Measurements from ENCODE around the gene TNFRSF25.
A peak's percentile ranks its signal among the peaks of the same experiment; 100 is the strongest.

Gene TNFRSF25

GRCh38 chr1:6466023-6466422, at the start of gene TNFRSF25:
Gene TNFRSF25, minus strand, starts transcription at chr1:6466173. Its CDS starts 66 bp downstream, at chr1:6466107.
- H3K4me3 ChIP-seq, result peak within 1 kb of the TSS; percentile 59
- no peaks in the 10 kb centered on the region for H3K9me3 ChIP-seq (ENCODE audit: low read depth, low read length)
- no peak for DNase-seq (ENCODE audit: low read depth, low spot score)
- no peak within 1 kb of the TSS for H3K27ac ChIP-seq
- H3K36me3 ChIP-seq (ENCODE audit: insufficient read depth, low read length), result no peaks in the 10 kb centered on the region; the same call in 1 of the 2 replicates
- TF ChIP-seq POLR2AphosphoS5 (IDR thresholded peaks at IDR 0.05; ENCODE audit: borderline replicate concordance, low read depth, low read length), result no peak
- TF ChIP-seq EZH2 (IDR thresholded peaks at IDR 0.05), result no peak
- no peak for TF ChIP-seq FOXP2 (optimal IDR thresholded peaks at IDR 0.05; ENCODE audit: control extremely low read depth, extremely low read length, insufficient read depth)
- peak within 1 kb of the TSS; percentile 17 for H3K9ac ChIP-seq (ENCODE audit: insufficient read length)

GRCh38 chr1:6515771-6516170, 49.8 kb upstream of the TNFRSF25 start:
- no peak for TF ChIP-seq FOXP2 (optimal IDR thresholded peaks at IDR 0.05; ENCODE audit: control extremely low read depth, extremely low read length, insufficient read depth)
- no peak for TF ChIP-seq POLR2AphosphoS5 (IDR thresholded peaks at IDR 0.05; ENCODE audit: borderline replicate concordance, low read depth, low read length)
- no peak for TF ChIP-seq EZH2 (IDR thresholded peaks at IDR 0.05)
- no peaks in the 10 kb centered on the region for H3K9me3 ChIP-seq (ENCODE audit: low read depth, low read length)
- DNase-seq (ENCODE audit: low read depth, low spot score), result no peak

GRCh38 chr1:6513320-6513801, 47.4 kb upstream of the TNFRSF25 start:
- H3K9me3 ChIP-seq (ENCODE audit: low read depth, low read length), result no peaks in the 10 kb centered on the region
- no peak overlapping the region for H3K9ac ChIP-seq (ENCODE audit: insufficient read length)
- no peak overlapping the region for H3K4me3 ChIP-seq
- H3K36me3 ChIP-seq (ENCODE audit: insufficient read depth, low read length), result no peaks in the 10 kb centered on the region
- no peak overlapping the region for H3K27ac ChIP-seq
- no peak for DNase-seq (ENCODE audit: low read depth, low spot score)
- no peak for TF ChIP-seq POLR2AphosphoS5 (IDR thresholded peaks at IDR 0.05; ENCODE audit: borderline replicate concordance, low read depth, low read length)
- no peak for TF ChIP-seq EZH2 (IDR thresholded peaks at IDR 0.05)
- no peak for TF ChIP-seq FOXP2 (optimal IDR thresholded peaks at IDR 0.05; ENCODE audit: control extremely low read depth, extremely low read length, insufficient read depth)

More at GRCh38 chr1:6515771-6516170, 49.8 kb upstream of the TNFRSF25 start:
- no peaks in the 10 kb centered on the region for H3K36me3 ChIP-seq (ENCODE audit: insufficient read depth, low read length)
- no peak overlapping the region for H3K4me3 ChIP-seq
- no peak overlapping the region for H3K27ac ChIP-seq
- no peak overlapping the region for H3K9ac ChIP-seq (ENCODE audit: insufficient read length)

- DNase-seq (ENCODE audit: low read depth, low spot score), result no peak
- H3K4me3 ChIP-seq, result no peak overlapping the region
- TF ChIP-seq FOXP2 (optimal IDR thresholded peaks at IDR 0.05; ENCODE audit: control extremely low read depth, extremely low read length, insufficient read depth), result no peak
- no peak for TF ChIP-seq EZH2 (IDR thresholded peaks at IDR 0.05)
- no peak for TF ChIP-seq POLR2AphosphoS5 (IDR thresholded peaks at IDR 0.05; ENCODE audit: borderline replicate concordance, low read depth, low read length)
- H3K36me3 ChIP-seq (ENCODE audit: insufficient read depth, low read length), result no peaks in the 10 kb centered on the region
- H3K9me3 ChIP-seq (ENCODE audit: low read depth, low read length), result no peaks in the 10 kb centered on the region
- no peak overlapping the region for H3K27ac ChIP-seq
- H3K9ac ChIP-seq (ENCODE audit: insufficient read length), result no peak overlapping the region
Measured at GRCh38 chr1:6512908-6513280, 46.9 kb upstream of the TNFRSF25 start.

GRCh38 chr1:6512245-6512907, 46.4 kb upstream of the TNFRSF25 start:
- no peak for TF ChIP-seq EZH2 (IDR thresholded peaks at IDR 0.05)
- no peak for TF ChIP-seq POLR2AphosphoS5 (IDR thresholded peaks at IDR 0.05; ENCODE audit: borderline replicate concordance, low read depth, low read length)
- no peak for TF ChIP-seq FOXP2 (optimal IDR thresholded peaks at IDR 0.05; ENCODE audit: control extremely low read depth, extremely low read length, insufficient read depth)
- no peak for DNase-seq (ENCODE audit: low read depth, low spot score)
- no peak overlapping the region for H3K27ac ChIP-seq
- H3K9ac ChIP-seq (ENCODE audit: insufficient read length), result no peak overlapping the region
- H3K4me3 ChIP-seq, result no peak overlapping the region
- H3K9me3 ChIP-seq (ENCODE audit: low read depth, low read length), result no peaks in the 10 kb centered on the region
- no peaks in the 10 kb centered on the region for H3K36me3 ChIP-seq (ENCODE audit: insufficient read depth, low read length)

GRCh38 chr1:6511561-6512244, 45.7 kb upstream of the TNFRSF25 start:
- Histone ChIP-seq H3K36me3 (ENCODE audit: insufficient read depth, low read length) (no peaks in the 10 kb centered on the region), H3K27ac (no peak overlapping the region), H3K9me3 (ENCODE audit: low read depth, low read length) (no peaks in the 10 kb centered on the region), H3K9ac (ENCODE audit: insufficient read length) (no peak overlapping the region), H3K4me3 (no peak overlapping the region)
- TF ChIP-seq POLR2AphosphoS5 (IDR thresholded peaks at IDR 0.05; ENCODE audit: borderline replicate concordance, low read depth, low read length), result no peak
- no peak for TF ChIP-seq FOXP2 (optimal IDR thresholded peaks at IDR 0.05; ENCODE audit: control extremely low read depth, extremely low read length, insufficient read depth)
- no peak for TF ChIP-seq EZH2 (IDR thresholded peaks at IDR 0.05)
- DNase-seq (ENCODE audit: low read depth, low spot score), result no peak

- Histone ChIP-seq H3K4me3 (no peak overlapping the region), H3K27ac (no peak overlapping the region), H3K9ac (ENCODE audit: insufficient read length) (no peak overlapping the region), H3K9me3 (ENCODE audit: low read depth, low read length) (no peaks in the 10 kb centered on the region), H3K36me3 (ENCODE audit: insufficient read depth, low read length) (no peaks in the 10 kb centered on the region)
- no peak for DNase-seq (ENCODE audit: low read depth, low spot score)
- TF ChIP-seq EZH2 (IDR thresholded peaks at IDR 0.05) (no peak), FOXP2 (optimal IDR thresholded peaks at IDR 0.05; ENCODE audit: control extremely low read depth, extremely low read length, insufficient read depth) (no peak), POLR2AphosphoS5 (IDR thresholded peaks at IDR 0.05; ENCODE audit: borderline replicate concordance, low read depth, low read length) (no peak)
Measured at GRCh38 chr1:6511056-6511455, 45.1 kb upstream of the TNFRSF25 start.

GRCh38 chr1:6510493-6510892, 44.5 kb upstream of the TNFRSF25 start:
- no peak for TF ChIP-seq FOXP2 (optimal IDR thresholded peaks at IDR 0.05; ENCODE audit: control extremely low read depth, extremely low read length, insufficient read depth)
- no peak for TF ChIP-seq POLR2AphosphoS5 (IDR thresholded peaks at IDR 0.05; ENCODE audit: borderline replicate concordance, low read depth, low read length)
- TF ChIP-seq EZH2 (IDR thresholded peaks at IDR 0.05), result no peak
- DNase-seq (ENCODE audit: low read depth, low spot score), result no peak

More at GRCh38 chr1:6510493-6510892, 44.5 kb upstream of the TNFRSF25 start:
- H3K36me3 ChIP-seq (ENCODE audit: insufficient read depth, low read length), result no peaks in the 10 kb centered on the region
- H3K9ac ChIP-seq (ENCODE audit: insufficient read length), result no peak overlapping the region
- H3K27ac ChIP-seq, result no peak overlapping the region
- no peak overlapping the region for H3K4me3 ChIP-seq
- no peaks in the 10 kb centered on the region for H3K9me3 ChIP-seq (ENCODE audit: low read depth, low read length)
